Vagina (tissue), 2 donors: ENCODE data around the gene COMMD3. TPM values are rescaled to one million over a fixed set of nuclear protein-coding genes. Genes with fewer than 3 reads are reported as not detected.

Experiments
- DNase-seq, 2 donors: peaks; one replicate each; pipeline ENCODE4 v3.0.0-alpha.2; 2017; ENCODE audit errors: extremely low spot score in 2 of 2
- H3K27ac ChIP-seq: fragments of 200-600 bp; sonication (generic); one replicate; pipeline ENCODE4 v1.5.1; 2019
- H3K27me3 ChIP-seq: fragments of 200-600 bp; sonication (generic); one replicate; pipeline ENCODE4 v1.5.1; 2019
- H3K36me3 ChIP-seq, 2 donors: fragments of 200-600 bp; sonication (generic); one replicate each; pipeline ENCODE4 v1.5.1; 2017 to 2019
- H3K4me1 ChIP-seq: fragments of 200-600 bp; sonication (generic); one replicate; pipeline ENCODE4 v1.5.1; 2019
- H3K4me3 ChIP-seq, 2 donors: fragments of 200-600 bp; sonication (generic); 1 replicate in 1 of 2; 2 replicates in 1 of 2; pipeline ENCODE4 v1.5.1; 2016 to 2019
- H3K9me3 ChIP-seq: fragments of 200-600 bp; sonication (generic); one replicate; pipeline ENCODE4 v1.5.1; 2019
- CTCF ChIP-seq, 3 experiments: fragments of 450-650 bp in 2 of 3; fragments of 200-600 bp in 1 of 3; sonication (generic) in 1 of 3; IDR thresholded peaks; one replicate each; pipeline ENCODE4 v1.5.1; 2017 to 2019; ENCODE audit warnings: antibody characterized with exemption in 3 of 3, mild to moderate bottlenecking in 2 of 3, moderate library complexity in 2 of 3
- POLR2A ChIP-seq, 2 donors: fragments of 450-650 bp; IDR thresholded peaks; one replicate each; pipeline ENCODE4 v1.6.1; 2017; ENCODE audit warnings: antibody characterized with exemption in 2 of 2, mild to moderate bottlenecking in 2 of 2, moderate library complexity in 2 of 2
- POLR2AphosphoS5 ChIP-seq, 2 donors: sonication (generic); formaldehyde crosslinking; IDR thresholded peaks; one replicate each; pipeline ENCODE4 v1.9.0; 2017; ENCODE audit warnings: antibody characterized with exemption in 2 of 2, mild to moderate bottlenecking in 2 of 2, low read depth in 1 of 2; ENCODE audit not compliant: insufficient read depth in 1 of 2
- intact Hi-C: fragments of 100-400 bp; cut with DNase I; formaldehyde crosslinking; loops from one replicate; pipeline ENCODE4 v1.15.1; 2023
- total RNA-seq: library from RNA; depleted of rRNA; stranded (reverse); fragments of >200 nt; gene quantifications from one replicate; pipeline ENCODE4 v1.2.3, GENCODE V29; 2016

COMMD3 gene
- total RNA-seq, 1 donor from 2014 or later, result 27.0 TPM

DNA sequence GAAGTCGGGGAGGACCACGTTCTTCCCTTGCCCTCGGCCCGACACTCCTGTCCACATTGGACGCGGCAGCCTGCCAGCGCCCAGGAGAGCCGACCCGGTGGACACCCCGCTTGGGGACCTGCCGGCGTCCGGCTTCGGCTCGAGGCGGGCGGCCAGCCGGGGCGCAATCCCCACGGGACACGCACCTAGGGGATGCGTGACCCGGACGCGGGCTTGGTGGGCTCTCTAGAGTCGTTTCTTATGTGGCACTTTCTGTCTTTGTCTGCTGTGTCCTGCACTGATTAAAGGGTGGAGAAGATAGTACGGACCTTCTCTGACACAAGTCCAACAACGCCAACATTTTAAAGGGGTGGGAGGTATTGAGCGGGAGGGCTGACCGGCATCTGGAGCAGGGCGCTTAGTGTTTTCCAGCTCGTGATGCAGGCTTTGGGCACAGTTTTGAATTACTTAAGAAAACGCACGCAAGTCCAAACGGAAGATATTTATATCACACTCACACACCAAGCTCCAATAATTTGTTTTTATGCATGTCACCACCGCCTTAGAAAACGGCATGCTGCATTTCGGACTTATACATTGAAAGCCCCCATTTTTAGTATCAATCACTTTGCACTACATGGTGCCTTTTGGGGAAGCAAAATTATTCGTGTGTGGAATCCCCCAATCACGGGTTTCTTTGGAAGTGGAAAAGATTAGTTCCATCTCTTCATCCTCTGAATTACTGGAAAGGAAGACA, 25.2 kb downstream of the COMMD3 start:
- Histone ChIP-seq H3K36me3 (no peaks in the 10 kb centered on the region), H3K4me3 (peak overlapping the region; percentile 75 to 91), H3K27me3 (peaks cover 28% of the 10 kb centered on the region), H3K27ac (no peak overlapping the region), H3K9me3 (no peaks in the 10 kb centered on the region), H3K4me1 (peaks cover 22% of the 10 kb centered on the region)
- no peak for DNase-seq
- intact Hi-C loops, result loop anchor here (5.0 to 10.0 kb wide), 5 partner anchors 89 to 847 kb away; partner anchors contain the start of genes DNAJC1 and MSRB2
- TF ChIP-seq CTCF (IDR thresholded peaks at IDR 0.05) (no peak), POLR2AphosphoS5 (IDR thresholded peaks at IDR 0.05; ENCODE audit: insufficient read depth in 1 of 2, low read depth in 1 of 2) (peak in 1 of 2 donors; percentile 56), POLR2A (IDR thresholded peaks at IDR 0.05) (no peak)

- intact Hi-C loops, result loop anchor here (5.0 to 10.0 kb wide), 5 partner anchors 90 to 847 kb away; partner anchors contain the start of genes DNAJC1 and MSRB2
- Histone ChIP-seq H3K36me3 (no peaks in the 10 kb centered on the region), H3K4me1 (peaks cover 17% of the 10 kb centered on the region), H3K4me3 (no peak overlapping the region), H3K27me3 (peaks cover 24% of the 10 kb centered on the region), H3K9me3 (no peaks in the 10 kb centered on the region), H3K27ac (no peak overlapping the region)
- no peak for TF ChIP-seq CTCF (IDR thresholded peaks at IDR 0.05)
- no peak for TF ChIP-seq POLR2A (IDR thresholded peaks at IDR 0.05)
- no peak for TF ChIP-seq POLR2AphosphoS5 (IDR thresholded peaks at IDR 0.05; ENCODE audit: insufficient read depth in 1 of 2, low read depth in 1 of 2)
- DNase-seq, result no peak
Measured at GRCh38 chr10:22341926-22342196, 25.7 kb downstream of the COMMD3 start.

DNA sequence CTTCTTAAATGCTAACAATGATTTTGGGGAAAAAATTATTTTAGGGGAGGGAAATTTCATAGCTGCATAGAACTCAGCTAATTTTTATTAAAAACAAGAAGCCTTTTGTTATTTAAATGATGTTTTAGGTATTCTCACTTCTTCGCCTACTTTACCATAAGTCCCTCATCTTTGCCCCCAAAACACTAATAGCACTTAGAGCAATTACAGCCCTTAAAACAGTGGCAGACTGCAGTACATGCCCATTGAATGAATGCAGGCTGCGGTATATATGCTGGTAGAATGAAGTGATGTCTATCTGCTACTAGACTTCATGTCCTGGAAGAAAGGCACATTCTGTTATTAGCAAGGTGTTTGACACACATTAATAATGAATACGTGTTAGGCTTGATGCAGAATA, 26.2 kb downstream of the COMMD3 start:
- Histone ChIP-seq H3K36me3 (no peaks in the 10 kb centered on the region), H3K4me1 (peaks cover 14% of the 10 kb centered on the region), H3K9me3 (no peaks in the 10 kb centered on the region), H3K4me3 (no peak overlapping the region), H3K27ac (no peak overlapping the region), H3K27me3 (peaks cover 19% of the 10 kb centered on the region)
- no peak for DNase-seq
- intact Hi-C loops, result loop anchor here (5.0 to 10.0 kb wide), 5 partner anchors 90 to 848 kb away; partner anchors contain the start of genes DNAJC1 and MSRB2
- TF ChIP-seq CTCF (IDR thresholded peaks at IDR 0.05) (no peak), POLR2AphosphoS5 (IDR thresholded peaks at IDR 0.05; ENCODE audit: insufficient read depth in 1 of 2, low read depth in 1 of 2) (no peak), POLR2A (IDR thresholded peaks at IDR 0.05) (no peak)

- Histone ChIP-seq H3K9me3 (no peaks in the 10 kb centered on the region), H3K27ac (no peak overlapping the region), H3K4me1 (peaks cover 14% of the 10 kb centered on the region), H3K27me3 (peaks cover 7% of the 10 kb centered on the region), H3K36me3 (no peaks in the 10 kb centered on the region), H3K4me3 (no peak overlapping the region)
- intact Hi-C loops, result loop anchor here (5.0 to 10.0 kb wide), 5 partner anchors 91 to 849 kb away; partner anchors contain the start of genes DNAJC1 and MSRB2
- no peak for DNase-seq
- TF ChIP-seq POLR2A (IDR thresholded peaks at IDR 0.05), result no peak
- TF ChIP-seq POLR2AphosphoS5 (IDR thresholded peaks at IDR 0.05; ENCODE audit: insufficient read depth in 1 of 2, low read depth in 1 of 2), result no peak
- TF ChIP-seq CTCF (IDR thresholded peaks at IDR 0.05), result no peak
Measured at GRCh38 chr10:22343731-22344130, 27.5 kb downstream of the COMMD3 start.

- intact Hi-C loops, result loop anchor here (5.0 to 10.0 kb wide), 5 partner anchors 91 to 849 kb away; partner anchors contain the start of genes DNAJC1 and MSRB2
- H3K36me3 ChIP-seq, result no peaks in the 10 kb centered on the region
- no peak for DNase-seq
- H3K9me3 ChIP-seq, result no peaks in the 10 kb centered on the region
- H3K4me3 ChIP-seq, result no peak overlapping the region
- peaks cover 14% of the 10 kb centered on the region for H3K4me1 ChIP-seq
- H3K27me3 ChIP-seq, result peaks cover 7% of the 10 kb centered on the region
- TF ChIP-seq POLR2AphosphoS5 (IDR thresholded peaks at IDR 0.05; ENCODE audit: insufficient read depth in 1 of 2, low read depth in 1 of 2) (no peak), CTCF (IDR thresholded peaks at IDR 0.05) (no peak), POLR2A (IDR thresholded peaks at IDR 0.05) (no peak)
- H3K27ac ChIP-seq, result no peak overlapping the region
Measured at GRCh38 chr10:22344249-22344648, 28.1 kb downstream of the COMMD3 start.
